ENCODE data around the gene PPP1CA. TPM values are rescaled to one million over a fixed set of nuclear protein-coding genes. Genes with fewer than 3 reads are reported as not detected.
"Not testable (repeated sequence)": the region's sequence is repeated elsewhere in the genome, so short reads cannot be mapped to it uniquely, and the experiment has no call there.

PPP1CA gene
- total RNA-seq, 1 donor from 2014 or later: 217 TPM

- DNase-seq (ENCODE audit: low read depth in 2 of 2): no peak
Observed at GRCh38 chr11:67435031-67435726, 33.5 kb upstream of the PPP1CA start.

- DNase-seq (ENCODE audit: low read depth in 2 of 2): no peak
Observed at GRCh38 chr11:67434395-67434881, 32.8 kb upstream of the PPP1CA start.

- DNase-seq (ENCODE audit: low read depth in 2 of 2): no peak
Observed at GRCh38 chr11:67433536-67434394, 32.1 kb upstream of the PPP1CA start.

- DNase-seq (ENCODE audit: low read depth in 2 of 2): no peak
Observed at GRCh38 chr11:67432655-67433349, 31.1 kb upstream of the PPP1CA start.

GRCh38 chr11:67431346-67432249 is 29.9 kb upstream of the PPP1CA start:
- DNase-seq (ENCODE audit: low read depth in 2 of 2): no peak

GRCh38 chr11:67429722-67430121 is 28.1 kb upstream of the PPP1CA start:
- no peak for DNase-seq (ENCODE audit: low read depth in 2 of 2)

GRCh38 chr11:67429038-67429668 is 27.5 kb upstream of the PPP1CA start:
- no peak for DNase-seq (ENCODE audit: low read depth in 2 of 2)

- DNase-seq (ENCODE audit: low read depth in 2 of 2): peak; percentile 98 to 99
Observed at GRCh38 chr11:67428052-67429001, 26.7 kb upstream of the PPP1CA start, which contains the start of gene RPS6KB2. Gene RPS6KB2, plus strand, starts transcription at chr11:67428494. Its CDS starts 52 bp downstream, at chr11:67428546.

- not testable (repeated sequence) for DNase-seq (ENCODE audit: low read depth in 2 of 2)
Observed at GRCh38 chr11:67427364-67427859, 25.8 kb upstream of the PPP1CA start.

- DNase-seq (ENCODE audit: low read depth in 2 of 2): no peak
Observed at GRCh38 chr11:67423891-67424613, 22.4 kb upstream of the PPP1CA start.

- no peak for DNase-seq (ENCODE audit: low read depth in 2 of 2)
Observed at GRCh38 chr11:67423466-67423865, 21.8 kb upstream of the PPP1CA start.

GRCh38 chr11:67422891-67423290 is 21.2 kb upstream of the PPP1CA start:
- no peak for DNase-seq (ENCODE audit: low read depth in 2 of 2)

GRCh38 chr11:67421430-67422031 is 19.9 kb upstream of the PPP1CA start:
- no peak for DNase-seq (ENCODE audit: low read depth in 2 of 2)

- DNase-seq (ENCODE audit: low read depth in 2 of 2): peak; percentile 90 to 94
Observed at GRCh38 chr11:67420646-67421429, 19.2 kb upstream of the PPP1CA start.

- no peak for DNase-seq (ENCODE audit: low read depth in 2 of 2)
Observed at GRCh38 chr11:67420147-67420645, 18.5 kb upstream of the PPP1CA start.

GRCh38 chr11:67419325-67420049 is 17.8 kb upstream of the PPP1CA start:
- no peak for DNase-seq (ENCODE audit: low read depth in 2 of 2)
